PC-9 (cell line): ENCODE data around the gene ZNF280A.

Experiments used
- CTCF ChIP-seq: fragments of 200-600 bp; sonication (generic); conservative IDR thresholded peaks from 2 replicates; pipeline ENCODE4 v1.6.1; 2017; ENCODE audit warnings: mixed run types, antibody characterized with exemption, mild to moderate bottlenecking, moderate library complexity
- EZH2 ChIP-seq: fragments of 200-600 bp; sonication (generic); IDR thresholded peaks from 2 replicates; pipeline ENCODE4 v1.8.0; 2017; ENCODE audit warnings: antibody characterized with exemption, low read depth

GRCh38 chr22:22548910-22549309, 28.8 kb upstream of the ZNF280A start:
- no peak for TF ChIP-seq CTCF
- no peak for TF ChIP-seq EZH2
